Loucy (cell line): Measurements from ENCODE around the gene BANF2.

Experiments used
- CTCF ChIP-seq: fragments of 200-600 bp; sonication (generic); conservative IDR thresholded peaks from 2 replicates; pipeline ENCODE4 v1.5.1; 2014; ENCODE audit warnings: mild to moderate bottlenecking, antibody characterized with exemption, low read length
- EZH2phosphoT487 ChIP-seq: fragments of 200-600 bp; IDR thresholded peaks from 2 replicates; pipeline ENCODE4 v1.6.1; 2018; ENCODE audit warnings: antibody characterized with exemption, mild to moderate bottlenecking, moderate library complexity, borderline replicate concordance

- TF ChIP-seq CTCF: no peak
- TF ChIP-seq EZH2phosphoT487: no peak
Observed at GRCh38 chr20:17750722-17751045, 50.9 kb downstream of the BANF2 start.
